ENCODE results near the gene IL1B. TPM values are rescaled to one million over a fixed set of nuclear protein-coding genes. Genes with fewer than 3 reads are reported as not detected.

Gene IL1B
- polyA plus RNA-seq, 1 of the 3 experiments (the other 2 are of a cell fraction), result 0.25 TPM

GRCh38 chr2:112867701-112868631, 31.4 kb upstream of the IL1B start:
- DNase-seq, result no peak

More at GRCh38 chr2:112867701-112868631, 31.4 kb upstream of the IL1B start:
- WGBS (ENCODE audit: low lambda C conversion rate), result 26% methylated on average over 7 of the region's 7 CpGs
- POLR2A ChIA-PET, result no interaction called here
- Histone ChIP-seq H3K79me2 (ENCODE audit: insufficient read depth) (no peaks in the 10 kb centered on the region), H3K27ac (ENCODE audit: low read depth in 2 of 2, low read length in 1 of 2) (no peak overlapping the region), H3K9ac (no peak overlapping the region), H4K20me1 (ENCODE audit: insufficient read depth) (no peaks in the 10 kb centered on the region), H3K36me3 (replicated peaks in 1 of 2; ENCODE audit: control insufficient read depth in 1 of 2, insufficient read depth in 2 of 2, low read length in 1 of 2) (no peaks in the 10 kb centered on the region), H3K4me2 (no peak overlapping the region), H3K9me2 (no peaks in the 10 kb centered on the region), H3K27me3 (ENCODE audit: insufficient read depth) (peaks cover 5% of the 10 kb centered on the region; the same call in 1 of the 2 replicates), H3F3A (replicated peaks; ENCODE audit: insufficient read depth) (no peaks in the 10 kb centered on the region), H2AFZ (ENCODE audit: low read depth) (no peak overlapping the region), H3K4me3 (ENCODE audit: low read depth in 2 of 2, low read length in 1 of 2) (no peak overlapping the region), H3K9me3 (no peaks in the 10 kb centered on the region), H3K4me1 (ENCODE audit: control insufficient read depth in 1 of 2, insufficient read depth in 2 of 2, low read depth in 1 of 2, low read length in 1 of 2) (no peaks in the 10 kb centered on the region)
- TF ChIP-seq MEF2A (IDR thresholded peaks at IDR 0.05; ENCODE audit: borderline replicate concordance, low read depth) (no peak), MXI1 (IDR thresholded peaks at IDR 0.05; ENCODE audit: low read depth, low read length) (no peak), TCF12 (IDR thresholded peaks at IDR 0.05) (no peak), RAD21 (IDR thresholded peaks at IDR 0.05; ENCODE audit: low read length) (no peak), FOXM1 (IDR thresholded peaks at IDR 0.05; ENCODE audit: low read depth) (no peak), USF1 (IDR thresholded peaks at IDR 0.05; ENCODE audit: borderline replicate concordance, low read depth) (no peak), RXRA (IDR thresholded peaks at IDR 0.05; ENCODE audit: borderline replicate concordance, low read depth) (no peak), YY1 (IDR thresholded peaks at IDR 0.05; ENCODE audit: low read depth) (no peak), JUND (IDR thresholded peaks at IDR 0.05) (no peak), SMC3 (IDR thresholded peaks at IDR 0.05; ENCODE audit: low read depth, low read length) (no peak), USF2 (IDR thresholded peaks at IDR 0.05; ENCODE audit: borderline replicate concordance, low read depth, low read length) (no peak), EP300 (IDR thresholded peaks at IDR 0.05; ENCODE audit: borderline replicate concordance in 1 of 2, low read depth in 1 of 2, low read length in 1 of 2) (no peak), ZBTB33 (IDR thresholded peaks at IDR 0.05; ENCODE audit: borderline replicate concordance, low read depth) (no peak), RFX5 (IDR thresholded peaks at IDR 0.05; ENCODE audit: low read length) (no peak), NRF1 (IDR thresholded peaks at IDR 0.05; ENCODE audit: low read depth, low read length) (no peak)
- TF ChIP-seq, protein P1, sequence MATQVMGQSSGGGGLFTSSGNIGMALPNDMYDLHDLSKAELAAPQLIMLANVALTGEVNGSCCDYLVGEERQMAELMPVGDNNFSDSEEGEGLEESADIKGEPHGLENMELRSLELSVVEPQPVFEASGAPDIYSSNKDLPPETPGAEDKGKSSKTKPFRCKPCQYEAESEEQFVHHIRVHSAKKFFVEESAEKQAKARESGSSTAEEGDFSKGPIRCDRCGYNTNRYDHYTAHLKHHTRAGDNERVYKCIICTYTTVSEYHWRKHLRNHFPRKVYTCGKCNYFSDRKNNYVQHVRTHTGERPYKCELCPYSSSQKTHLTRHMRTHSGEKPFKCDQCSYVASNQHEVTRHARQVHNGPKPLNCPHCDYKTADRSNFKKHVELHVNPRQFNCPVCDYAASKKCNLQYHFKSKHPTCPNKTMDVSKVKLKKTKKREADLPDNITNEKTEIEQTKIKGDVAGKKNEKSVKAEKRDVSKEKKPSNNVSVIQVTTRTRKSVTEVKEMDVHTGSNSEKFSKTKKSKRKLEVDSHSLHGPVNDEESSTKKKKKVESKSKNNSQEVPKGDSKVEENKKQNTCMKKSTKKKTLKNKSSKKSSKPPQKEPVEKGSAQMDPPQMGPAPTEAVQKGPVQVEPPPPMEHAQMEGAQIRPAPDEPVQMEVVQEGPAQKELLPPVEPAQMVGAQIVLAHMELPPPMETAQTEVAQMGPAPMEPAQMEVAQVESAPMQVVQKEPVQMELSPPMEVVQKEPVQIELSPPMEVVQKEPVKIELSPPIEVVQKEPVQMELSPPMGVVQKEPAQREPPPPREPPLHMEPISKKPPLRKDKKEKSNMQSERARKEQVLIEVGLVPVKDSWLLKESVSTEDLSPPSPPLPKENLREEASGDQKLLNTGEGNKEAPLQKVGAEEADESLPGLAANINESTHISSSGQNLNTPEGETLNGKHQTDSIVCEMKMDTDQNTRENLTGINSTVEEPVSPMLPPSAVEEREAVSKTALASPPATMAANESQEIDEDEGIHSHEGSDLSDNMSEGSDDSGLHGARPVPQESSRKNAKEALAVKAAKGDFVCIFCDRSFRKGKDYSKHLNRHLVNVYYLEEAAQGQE (IDR thresholded peaks at IDR 0.05; ENCODE audit: low read depth, low read length), result no peak
- TF ChIP-seq, protein P2, sequence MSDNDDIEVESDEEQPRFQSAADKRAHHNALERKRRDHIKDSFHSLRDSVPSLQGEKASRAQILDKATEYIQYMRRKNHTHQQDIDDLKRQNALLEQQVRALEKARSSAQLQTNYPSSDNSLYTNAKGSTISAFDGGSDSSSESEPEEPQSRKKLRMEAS (IDR thresholded peaks at IDR 0.05; ENCODE audit: low read depth), result no peak
- TF ChIP-seq, protein P3, sequence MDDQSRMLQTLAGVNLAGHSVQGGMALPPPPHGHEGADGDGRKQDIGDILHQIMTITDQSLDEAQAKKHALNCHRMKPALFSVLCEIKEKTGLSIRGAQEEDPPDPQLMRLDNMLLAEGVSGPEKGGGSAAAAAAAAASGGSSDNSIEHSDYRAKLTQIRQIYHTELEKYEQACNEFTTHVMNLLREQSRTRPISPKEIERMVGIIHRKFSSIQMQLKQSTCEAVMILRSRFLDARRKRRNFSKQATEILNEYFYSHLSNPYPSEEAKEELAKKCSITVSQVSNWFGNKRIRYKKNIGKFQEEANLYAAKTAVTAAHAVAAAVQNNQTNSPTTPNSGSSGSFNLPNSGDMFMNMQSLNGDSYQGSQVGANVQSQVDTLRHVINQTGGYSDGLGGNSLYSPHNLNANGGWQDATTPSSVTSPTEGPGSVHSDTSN (IDR thresholded peaks at IDR 0.05), result no peak
- CTCF ChIA-PET, result interaction anchor here (1.5 kb wide), 1 partner anchor 35 kb away, joined by 3 read pairs; no protein-coding TSS in a partner anchor
